HepG2 (cell line): Measurements from ENCODE around the gene NSD2. TPM values are rescaled to one million over a fixed set of nuclear protein-coding genes. Genes with fewer than 3 reads are reported as not detected.

Source experiments
- CENPT ChIP-seq: sonication (generic); formaldehyde crosslinking; IDR thresholded peaks from 2 replicates; pipeline ENCODE4 v1.8.0; 2022; ENCODE audit warnings: low read depth, mild to moderate bottlenecking, moderate library complexity, missing genetic modification reagents
- CENPX ChIP-seq: sonication (generic); formaldehyde crosslinking; IDR thresholded peaks from 2 replicates; pipeline ENCODE4 v1.9.0; 2021; ENCODE audit warnings: mild to moderate bottlenecking, missing genetic modification reagents, moderate library complexity
- CSRNP1 ChIP-seq: sonication (generic); formaldehyde crosslinking; IDR thresholded peaks from 2 replicates; pipeline ENCODE4 v1.8.1; 2023; ENCODE audit warnings: mild to moderate bottlenecking, missing genetic modification reagents
- ETV5 ChIP-seq: IDR thresholded peaks from 2 replicates; pipeline ENCODE4 v1.6.1; 2018; ENCODE audit warnings: missing biosample characterization, missing genetic modification reagents, inconsistent platforms, borderline replicate concordance
- MED1 ChIP-seq: sonication (generic); formaldehyde crosslinking; IDR thresholded peaks from 2 replicates; pipeline ENCODE4 v1.4.0; 2020; ENCODE audit warnings: missing genetic modification reagents
- NFE2 ChIP-seq: sonication (generic); formaldehyde crosslinking; IDR thresholded peaks from 2 replicates; pipeline ENCODE4 v1.4.0; 2020; ENCODE audit warnings: missing genetic modification reagents
- NR2C2 ChIP-seq: sonication (generic); formaldehyde crosslinking; IDR thresholded peaks from 2 replicates; pipeline ENCODE4 v1.4.0; 2020; ENCODE audit warnings: missing genetic modification reagents, mild to moderate bottlenecking, moderate library complexity, borderline replicate concordance
- POLR2AphosphoS5 ChIP-seq: IDR thresholded peaks from 2 replicates; pipeline ENCODE4 v1.6.1; 2012; ENCODE audit warnings: low read depth, low read length
- SIX1 ChIP-seq: sonication (generic); formaldehyde crosslinking; IDR thresholded peaks from 2 replicates; pipeline ENCODE4 v1.4.0; 2020; ENCODE audit warnings: missing genetic modification reagents, borderline replicate concordance
- TBP ChIP-seq: sonication (generic); formaldehyde crosslinking; IDR thresholded peaks from 2 replicates; pipeline ENCODE4 v1.5.0; 2020; ENCODE audit warnings: missing genetic modification reagents
- ZBTB7B ChIP-seq: sonication (generic); formaldehyde crosslinking; IDR thresholded peaks from 2 replicates; pipeline ENCODE4 v1.4.0; 2020; ENCODE audit warnings: missing genetic modification reagents
- ZFP36L2 ChIP-seq: sonication (generic); formaldehyde crosslinking; IDR thresholded peaks from 2 replicates; pipeline ENCODE4 v1.4.0; 2020; ENCODE audit warnings: missing genetic modification reagents
- ZGPAT ChIP-seq: IDR thresholded peaks from 2 replicates; pipeline ENCODE4 v1.6.1; 2016; ENCODE audit warnings: mild to moderate bottlenecking
- ZNF121 ChIP-seq: sonication (generic); formaldehyde crosslinking; IDR thresholded peaks from 2 replicates; pipeline ENCODE4 v1.5.0; 2020; ENCODE audit warnings: mild to moderate bottlenecking, missing genetic modification reagents
- ZNF546 ChIP-seq: sonication (generic); formaldehyde crosslinking; conservative IDR thresholded peaks from 2 replicates; pipeline ENCODE4 v1.8.1; 2023; ENCODE audit warnings: mild to moderate bottlenecking, missing genetic modification reagents
- ZNF609 ChIP-seq: sonication (generic); formaldehyde crosslinking; IDR thresholded peaks from 2 replicates; pipeline ENCODE4 v1.4.0; 2020; ENCODE audit warnings: mild to moderate bottlenecking, missing genetic modification reagents, borderline replicate concordance
- ZNF619 ChIP-seq: sonication (generic); formaldehyde crosslinking; IDR thresholded peaks from 2 replicates; pipeline ENCODE4 v1.4.0; 2020; ENCODE audit warnings: mild to moderate bottlenecking, missing genetic modification reagents
- polyA plus RNA-seq, 8 experiments: library from polyadenylated mRNA; depleted of rRNA in 3 of 8; stranded (reverse) in 7 of 8; unstranded in 1 of 8; fragments of >200 nt; fragmentation: Illumina TruSeq in 4 of 8; extraction: Trizol in 4 of 8; gene quantifications; 2 replicates each; pipeline versions ENCODE4 v1.2.1 to v1.2.3, GENCODE V29; 2011 to 2016; ENCODE audit warnings: low read depth in 4 of 8, missing spikeins in 1 of 8, mixed read lengths in 1 of 8; ENCODE audit not compliant: insufficient read depth in 1 of 8
- total RNA-seq, 5 experiments: library from RNA; depleted of rRNA; stranded (reverse); fragments of >200 nt; fragmentation: Illumina TruSeq; extraction: Trizol; gene quantifications; 2 replicates each; pipeline ENCODE4 v1.2.3, GENCODE V29; 2016; ENCODE audit warnings: low read depth in 1 of 5
- TF ChIP-seq, protein P1 (sequence below): sonication (generic); formaldehyde crosslinking; IDR thresholded peaks from 2 replicates; pipeline ENCODE4 v1.4.0; 2020; ENCODE audit warnings: missing genetic modification reagents
- TF ChIP-seq, protein P2 (sequence below): IDR thresholded peaks from 2 replicates; pipeline ENCODE4 v1.6.1; 2016; ENCODE audit warnings: mild to moderate bottlenecking, missing biosample characterization, missing genetic modification reagents

The NSD2 gene
- total and polyA plus RNA-seq, 2 of the 13 experiments (the other 11 are each of a cell fraction or from before 2014, with no cell fraction given) = 22.0 to 65.9 TPM

DNA sequence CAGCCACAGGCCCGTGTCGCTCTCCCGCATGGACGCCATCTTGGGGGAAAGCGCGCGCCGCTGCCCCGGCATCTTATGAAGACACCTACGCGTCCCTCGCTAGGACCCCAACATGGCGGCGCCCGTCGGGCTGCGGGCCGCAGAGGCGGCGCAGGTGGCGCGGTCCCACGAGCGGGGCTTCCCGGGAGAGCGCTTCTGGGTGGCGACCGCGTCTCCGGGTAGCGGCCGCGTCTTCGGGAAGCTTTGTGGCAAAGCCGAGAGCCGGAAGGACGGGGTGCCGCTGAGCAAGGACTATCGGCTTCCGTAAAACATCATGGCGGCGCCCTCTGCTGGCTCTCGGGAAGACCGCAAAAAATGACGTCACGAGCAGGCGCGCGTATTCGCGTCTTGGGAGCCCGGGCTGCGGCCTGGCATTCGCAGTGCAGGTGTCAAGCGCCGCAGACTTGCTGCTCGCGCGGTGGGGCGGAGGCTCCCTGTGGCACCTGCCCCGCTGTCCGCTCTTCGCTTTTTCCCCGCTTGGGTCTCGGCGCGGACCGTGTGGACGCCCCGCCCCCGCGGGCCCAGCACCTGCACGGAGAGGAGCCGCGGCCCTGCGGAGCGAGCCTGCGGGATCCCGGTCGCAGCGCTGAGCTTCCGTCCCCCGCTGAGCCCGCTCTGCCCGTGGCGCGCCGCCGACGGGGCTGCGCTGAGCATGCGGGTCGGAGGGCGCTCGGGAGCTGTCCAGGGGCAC is 137.9 kb downstream of the NSD2 start, which contains the start of gene NELFA (continued):
- TF ChIP-seq ZNF121 = no peak; the same call in 1 of the 2 replicates
- TF ChIP-seq CENPX = no peak
- no peak; the same call in 1 of the 2 replicates for TF ChIP-seq CSRNP1 (CRISPR knock-in tag)
- TF ChIP-seq, protein P1, sequence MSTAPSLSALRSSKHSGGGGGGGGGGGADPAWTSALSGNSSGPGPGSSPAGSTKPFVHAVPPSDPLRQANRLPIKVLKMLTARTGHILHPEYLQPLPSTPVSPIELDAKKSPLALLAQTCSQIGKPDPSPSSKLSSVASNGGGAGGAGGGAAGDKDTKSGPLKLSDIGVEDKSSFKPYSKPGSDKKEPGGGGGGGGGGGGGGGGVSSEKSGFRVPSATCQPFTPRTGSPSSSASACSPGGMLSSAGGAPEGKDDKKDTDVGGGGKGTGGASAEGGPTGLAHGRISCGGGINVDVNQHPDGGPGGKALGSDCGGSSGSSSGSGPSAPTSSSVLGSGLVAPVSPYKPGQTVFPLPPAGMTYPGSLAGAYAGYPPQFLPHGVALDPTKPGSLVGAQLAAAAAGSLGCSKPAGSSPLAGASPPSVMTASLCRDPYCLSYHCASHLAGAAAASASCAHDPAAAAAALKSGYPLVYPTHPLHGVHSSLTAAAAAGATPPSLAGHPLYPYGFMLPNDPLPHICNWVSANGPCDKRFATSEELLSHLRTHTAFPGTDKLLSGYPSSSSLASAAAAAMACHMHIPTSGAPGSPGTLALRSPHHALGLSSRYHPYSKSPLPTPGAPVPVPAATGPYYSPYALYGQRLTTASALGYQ = no peak
- peak; percentile 83; the same call in 1 of the 2 replicates for TF ChIP-seq ZFP36L2 (CRISPR knock-in tag)
- TF ChIP-seq ZNF619 = 0 out of 2 replicates have a peak, but pooled peaks have one; percentile 30
- peak; percentile 74 for TF ChIP-seq MED1 (CRISPR knock-in tag)
- peak; percentile 83; the same call in 1 of the 2 replicates for TF ChIP-seq ZNF546 (CRISPR knock-in tag)
- TF ChIP-seq NFE2 (CRISPR knock-in tag) = no peak
- TF ChIP-seq CENPT (CRISPR knock-in tag) = peak; percentile 70; the same call in 1 of the 2 replicates
- TF ChIP-seq ZBTB7B (CRISPR knock-in tag) = peak; percentile 42; the same call in 1 of the 2 replicates
- peak; percentile 74; the same call in 1 of the 2 replicates for TF ChIP-seq NR2C2 (CRISPR knock-in tag)
- peak; percentile 60 for TF ChIP-seq POLR2AphosphoS5
- TF ChIP-seq, protein P2, sequence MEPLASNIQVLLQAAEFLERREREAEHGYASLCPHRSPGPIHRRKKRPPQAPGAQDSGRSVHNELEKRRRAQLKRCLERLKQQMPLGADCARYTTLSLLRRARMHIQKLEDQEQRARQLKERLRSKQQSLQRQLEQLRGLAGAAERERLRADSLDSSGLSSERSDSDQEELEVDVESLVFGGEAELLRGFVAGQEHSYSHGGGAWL (CRISPR knock-in tag) = peak; percentile 68; the same call in 1 of the 2 replicates
- peak; percentile 90 for TF ChIP-seq ZGPAT (CRISPR knock-in tag)
- TF ChIP-seq ZNF609 (CRISPR knock-in tag) = 0 out of 2 replicates have a peak, but pooled peaks have one; percentile 54
- TF ChIP-seq ETV5 (CRISPR knock-in tag) = peak; percentile 40; the same call in 1 of the 2 replicates
- no peak; the same call in 1 of the 2 replicates for TF ChIP-seq SIX1
- TF ChIP-seq TBP (CRISPR knock-in tag) = no peak
